Fibroblast of skin of right quadriceps (primary cell): ENCODE measurements around the gene KLHL29.
"Not testable (repeated sequence)": the region's sequence is repeated elsewhere in the genome, so short reads cannot be mapped to it uniquely, and the experiment has no call there.

Experiments used
- DNase-seq: peaks from one replicate; pipeline ENCODE4 v3.0.0-alpha.2; 2013

KLHL29 gene

GRCh38 chr2:23384551-23385343, at the start of gene KLHL29:
Gene KLHL29 (plus strand): TSS chr2:23385179. CDS start chr2:23562197, 177,018 bp downstream.
- DNase-seq = peak; percentile 71

DNA sequence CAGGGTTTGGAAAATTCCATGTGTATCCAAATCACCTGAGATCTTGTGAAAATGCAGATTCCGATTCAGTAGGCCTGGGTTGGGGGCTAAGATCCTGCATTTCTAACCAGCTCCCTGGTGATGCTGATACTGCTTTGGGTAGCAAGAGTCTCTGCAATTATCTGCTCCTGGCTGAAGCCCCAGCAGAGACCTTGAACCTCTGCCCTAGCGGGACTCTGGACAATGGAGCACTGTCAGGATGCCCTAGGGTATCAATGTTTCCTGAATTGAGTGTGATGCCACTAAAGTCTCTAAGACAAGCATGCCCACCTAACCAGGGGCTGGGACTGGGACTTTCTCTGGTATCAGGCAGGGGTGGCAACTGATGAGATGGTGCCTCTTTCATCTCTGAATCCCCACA, 49.4 kb upstream of the KLHL29 start:
- no peak for DNase-seq

DNA sequence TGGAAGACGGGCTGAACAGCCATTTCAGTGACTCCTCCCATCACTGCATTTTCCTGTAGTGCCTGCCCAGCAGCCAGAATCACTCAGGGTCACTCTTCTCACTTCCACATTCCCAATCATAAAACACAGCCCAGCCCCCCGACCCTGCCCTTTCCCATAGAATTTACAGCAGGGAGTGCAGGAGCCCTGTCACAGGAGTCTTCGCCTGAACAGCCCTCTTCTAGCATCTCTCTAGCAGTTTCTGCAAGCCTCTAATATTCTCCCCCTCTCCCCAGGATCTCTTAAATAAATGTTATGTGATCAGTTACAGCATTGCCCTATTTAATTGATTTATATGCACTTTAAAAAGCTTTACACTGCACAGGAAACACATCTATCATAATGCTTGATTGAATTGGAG, 42.9 kb upstream of the KLHL29 start:
- DNase-seq = no peak

GRCh38 chr2:23346029-23346428, 39.0 kb upstream of the KLHL29 start:
- no peak for DNase-seq

DNA sequence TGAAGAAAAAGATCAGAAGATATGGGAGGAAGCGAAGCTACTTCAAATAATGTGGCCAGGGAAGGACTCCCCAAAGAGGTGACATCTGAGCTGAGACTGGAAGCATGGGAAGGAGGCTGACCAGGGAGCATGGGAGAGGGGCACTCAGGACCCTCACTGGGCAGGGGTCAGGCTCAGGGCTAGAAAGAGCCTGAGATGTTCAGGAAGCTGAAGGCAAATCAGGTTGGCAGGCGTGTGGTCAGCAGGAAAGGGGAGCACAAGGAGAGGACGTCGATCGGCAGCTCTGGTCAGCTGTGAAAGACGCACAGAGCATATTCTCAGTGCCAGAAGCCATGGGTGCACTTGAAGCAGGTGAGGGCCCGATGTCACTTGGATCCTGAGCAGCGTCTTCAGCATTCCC, 38.2 kb upstream of the KLHL29 start:
- DNase-seq = no peak

GRCh38 chr2:23347471-23348092, 37.4 kb upstream of the KLHL29 start:
- DNase-seq = no peak

DNA sequence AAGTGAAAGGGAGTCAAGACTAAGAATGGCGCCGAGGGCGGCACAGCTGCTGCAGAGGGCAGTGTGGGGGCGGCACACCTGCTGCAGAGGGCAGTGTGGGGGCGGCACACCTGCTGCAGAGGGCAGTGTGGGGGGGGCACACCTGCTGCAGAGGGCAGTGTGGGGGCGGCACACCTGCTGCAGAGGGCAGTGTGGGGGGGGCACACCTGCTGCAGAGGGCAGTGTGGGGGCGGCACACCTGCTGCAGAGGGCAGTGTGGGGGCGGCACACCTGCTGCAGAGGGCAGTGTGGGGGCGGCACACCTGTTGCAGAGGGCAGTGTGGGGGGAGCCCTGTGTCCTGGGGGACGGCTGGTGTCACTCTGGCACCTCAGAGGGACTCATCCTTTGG, 36.9 kb upstream of the KLHL29 start:
- not testable (repeated sequence) for DNase-seq

- DNase-seq = no peak
Measured at GRCh38 chr2:23349508-23349907, 35.5 kb upstream of the KLHL29 start.

- DNase-seq = no peak
Measured at GRCh38 chr2:23350041-23350791, 34.8 kb upstream of the KLHL29 start.

GRCh38 chr2:23350792-23351355, 34.1 kb upstream of the KLHL29 start:
- DNase-seq = no peak

GRCh38 chr2:23351388-23352141, 33.4 kb upstream of the KLHL29 start:
- DNase-seq = peak; percentile 83

GRCh38 chr2:23354554-23354953, 30.4 kb upstream of the KLHL29 start:
- no peak for DNase-seq

- DNase-seq = no peak
Measured at GRCh38 chr2:23355001-23355400, 30.0 kb upstream of the KLHL29 start.

- DNase-seq = no peak
Measured at GRCh38 chr2:23356711-23357110, 28.3 kb upstream of the KLHL29 start.

DNA sequence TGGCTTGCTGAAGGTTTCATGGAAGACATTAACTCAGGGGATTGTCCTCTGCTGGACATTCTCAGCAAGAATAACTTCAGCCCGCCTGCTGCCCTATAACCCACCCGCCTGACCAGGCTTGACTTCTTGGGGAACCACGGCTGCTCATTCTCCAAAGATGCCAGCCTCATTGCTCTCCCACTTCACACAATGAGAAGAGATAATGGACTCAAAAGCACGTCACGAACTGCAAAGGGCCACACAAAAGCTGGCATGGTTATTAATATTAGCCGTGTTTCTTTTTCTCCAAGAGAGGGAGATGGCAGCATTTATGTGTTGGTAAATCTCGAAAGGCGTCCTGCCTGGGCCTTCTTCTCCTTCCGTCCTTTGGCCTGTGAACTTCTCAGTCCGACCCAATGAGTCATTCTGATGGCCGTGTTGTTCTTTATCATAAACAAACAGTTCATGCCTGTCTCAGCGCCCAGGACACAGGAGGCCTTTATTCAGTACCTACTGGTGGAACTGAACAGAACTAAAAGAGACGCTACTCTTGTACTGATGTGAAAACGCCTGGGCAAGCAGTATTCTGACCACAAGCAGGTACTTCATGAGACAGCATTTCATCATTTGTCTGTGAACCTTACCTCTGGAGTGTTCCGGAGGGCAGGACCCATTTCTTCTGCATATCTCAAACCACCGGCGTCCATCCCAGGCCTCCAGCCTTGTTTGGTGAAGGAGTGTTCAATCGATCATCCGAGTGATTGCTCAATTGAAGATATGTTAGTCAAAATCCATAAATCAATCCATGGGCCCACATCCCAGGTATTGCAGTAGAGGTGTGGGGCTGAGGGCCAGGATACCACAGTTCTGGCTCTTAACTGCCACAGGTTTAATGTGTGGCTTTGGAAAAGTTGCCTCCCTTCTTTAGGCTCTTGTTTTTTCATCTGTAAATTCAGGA, 25.1 kb upstream of the KLHL29 start:
- no peak for DNase-seq

DNA sequence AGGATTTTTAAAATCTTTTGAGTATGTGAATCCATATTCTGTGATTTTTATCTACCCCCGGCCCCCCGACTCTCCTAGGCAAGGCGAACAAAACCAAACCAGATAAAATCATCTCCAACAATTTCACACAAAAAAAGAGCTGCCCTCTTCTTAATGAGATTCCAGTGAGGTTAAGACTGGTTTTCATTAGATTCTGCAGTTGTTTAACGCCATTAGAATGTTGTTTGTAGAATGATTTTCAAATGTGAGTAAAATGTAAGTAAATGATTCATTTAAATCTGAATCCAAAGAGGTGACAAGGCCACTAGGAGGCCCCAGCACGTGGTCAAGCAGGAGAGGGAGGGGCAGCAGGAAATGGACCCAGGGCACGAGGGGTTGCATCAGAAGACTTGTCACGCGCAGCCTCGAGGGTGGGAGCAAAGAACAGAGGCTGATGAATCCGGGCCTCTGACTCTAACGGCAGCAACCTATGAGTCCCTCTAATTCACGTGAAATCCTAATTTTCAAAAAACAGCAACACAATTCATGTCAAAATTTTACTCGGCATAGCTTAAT, 24.3 kb upstream of the KLHL29 start:
- DNase-seq = peak; percentile 26

- no peak for DNase-seq
Measured at GRCh38 chr2:23361152-23361551, 23.8 kb upstream of the KLHL29 start.

DNA sequence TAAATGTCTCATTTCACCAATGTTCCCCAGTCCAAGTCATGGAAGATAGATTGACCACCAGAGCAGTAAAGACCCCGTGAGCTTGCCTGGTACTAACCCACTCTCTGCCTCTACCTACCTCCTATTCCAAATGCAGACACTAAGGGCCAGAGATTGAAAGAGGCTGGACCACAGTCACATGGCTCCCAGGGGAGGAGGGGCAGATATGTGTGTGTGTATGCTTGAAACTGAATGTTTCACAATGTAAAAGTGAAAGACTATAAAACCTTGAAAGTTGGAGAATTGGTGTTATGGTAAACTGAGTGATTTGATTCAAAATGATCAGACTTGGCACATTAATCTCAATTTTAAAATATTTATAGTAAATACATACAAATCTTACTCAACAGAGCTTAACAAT, 21.7 kb upstream of the KLHL29 start:
- DNase-seq = no peak

DNA sequence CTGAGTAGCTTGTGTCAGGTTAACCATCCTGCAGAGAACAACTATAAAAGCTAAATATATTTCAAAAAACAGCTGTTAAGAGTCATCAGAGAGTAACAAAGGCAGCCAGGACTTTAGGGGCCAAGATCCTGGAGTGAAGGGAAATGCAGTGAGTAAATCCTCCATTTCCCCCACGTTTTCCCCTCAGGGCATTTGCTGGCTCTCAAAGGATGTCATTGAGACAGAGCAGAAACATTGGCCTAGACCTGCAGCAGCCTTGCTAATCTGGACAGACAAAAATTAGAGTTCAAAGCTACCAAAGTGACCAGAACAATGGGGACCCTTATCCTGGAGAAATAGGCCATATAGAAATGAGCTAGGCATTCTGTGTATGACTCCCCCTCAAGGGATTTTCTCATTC, 21.1 kb upstream of the KLHL29 start:
- no peak for DNase-seq

GRCh38 chr2:23366720-23367119, 18.3 kb upstream of the KLHL29 start:
- DNase-seq = no peak

GRCh38 chr2:23367760-23368159, 17.2 kb upstream of the KLHL29 start:
- DNase-seq = peak; percentile 50
